ENCODE data around the gene ZNF507. TPM values are rescaled to one million over a fixed set of nuclear protein-coding genes. Genes with fewer than 3 reads are reported as not detected.
A peak's percentile ranks its signal among the peaks of the same experiment; 100 is the strongest.

The ZNF507 gene
- total RNA-seq, 2 experiments from 2014 or later: 13.3 to 35.0 TPM

DNA sequence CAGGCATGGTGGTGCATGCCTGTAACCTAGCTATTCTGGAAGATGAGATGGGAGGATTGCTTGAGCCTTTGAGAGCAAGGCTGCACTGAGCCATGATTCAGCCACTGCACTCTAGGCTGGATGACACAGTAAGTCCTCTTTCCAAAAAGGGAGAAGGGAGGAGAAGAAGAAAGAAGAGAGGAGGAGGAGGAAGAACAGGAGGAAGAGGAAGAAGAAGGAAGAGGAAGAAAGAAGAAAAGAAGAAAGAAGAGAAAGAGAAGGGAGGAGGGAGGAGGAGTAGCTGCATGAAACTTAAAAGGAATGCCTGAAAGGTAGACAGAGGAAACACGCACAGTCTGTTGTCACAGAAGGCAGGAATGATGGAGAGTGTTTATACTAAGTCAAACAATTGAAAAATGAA lies 56.6 kb downstream of the ZNF507 start:
- intact Hi-C loops (cut with micrococcal nuclease; ENCODE audit: unreplicated experiment): loop anchor here (10.0 kb wide), 1 partner anchor 183 kb away; the partner anchor contains the start of gene PDCD5
- CTCF ChIA-PET (ENCODE audit: unreplicated experiment): no interaction called here
- POLR2A ChIA-PET: no interaction called here
- H3K9me2 ChIP-seq (ENCODE audit: insufficient read depth, low read length): no peaks in the 10 kb centered on the region
- BruUV-seq (replicated peaks): no TSS peak
- H3K79me2 ChIP-seq (ENCODE audit: insufficient read depth, low read depth, low read length): peaks cover 20% of the 10 kb centered on the region
- H2AFZ ChIP-seq (ENCODE audit: low read length): no peak overlapping the region
- DNase-seq (ENCODE audit: low spot score): no peak
- no peak for TF ChIP-seq EZH2phosphoT487 (IDR thresholded peaks at IDR 0.05; ENCODE audit: borderline replicate concordance, low read depth, low read length)
- TF ChIP-seq, protein P1, sequence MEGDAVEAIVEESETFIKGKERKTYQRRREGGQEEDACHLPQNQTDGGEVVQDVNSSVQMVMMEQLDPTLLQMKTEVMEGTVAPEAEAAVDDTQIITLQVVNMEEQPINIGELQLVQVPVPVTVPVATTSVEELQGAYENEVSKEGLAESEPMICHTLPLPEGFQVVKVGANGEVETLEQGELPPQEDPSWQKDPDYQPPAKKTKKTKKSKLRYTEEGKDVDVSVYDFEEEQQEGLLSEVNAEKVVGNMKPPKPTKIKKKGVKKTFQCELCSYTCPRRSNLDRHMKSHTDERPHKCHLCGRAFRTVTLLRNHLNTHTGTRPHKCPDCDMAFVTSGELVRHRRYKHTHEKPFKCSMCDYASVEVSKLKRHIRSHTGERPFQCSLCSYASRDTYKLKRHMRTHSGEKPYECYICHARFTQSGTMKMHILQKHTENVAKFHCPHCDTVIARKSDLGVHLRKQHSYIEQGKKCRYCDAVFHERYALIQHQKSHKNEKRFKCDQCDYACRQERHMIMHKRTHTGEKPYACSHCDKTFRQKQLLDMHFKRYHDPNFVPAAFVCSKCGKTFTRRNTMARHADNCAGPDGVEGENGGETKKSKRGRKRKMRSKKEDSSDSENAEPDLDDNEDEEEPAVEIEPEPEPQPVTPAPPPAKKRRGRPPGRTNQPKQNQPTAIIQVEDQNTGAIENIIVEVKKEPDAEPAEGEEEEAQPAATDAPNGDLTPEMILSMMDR (conservative IDR thresholded peaks at IDR 0.05; ENCODE audit: low read length): no peak
- H3K27ac ChIP-seq (ENCODE audit: low read depth, low read length, poor library complexity, severe bottlenecking): no peak overlapping the region
- no peaks in the 10 kb centered on the region for H4K20me1 ChIP-seq (ENCODE audit: insufficient read depth, low read length)
- H3K9me3 ChIP-seq (ENCODE audit: low read length): no peaks in the 10 kb centered on the region
- H3K4me2 ChIP-seq (ENCODE audit: low read length): no peak overlapping the region
- H3K36me3 ChIP-seq (ENCODE audit: insufficient read depth, low read length): no peaks in the 10 kb centered on the region
- no peak overlapping the region for H3K4me3 ChIP-seq (ENCODE audit: low read depth, low read length, poor library complexity, severe bottlenecking)
- H3K4me1 ChIP-seq (ENCODE audit: insufficient read depth, low read length, poor library complexity, severe bottlenecking): peaks cover 16% of the 10 kb centered on the region

DNA sequence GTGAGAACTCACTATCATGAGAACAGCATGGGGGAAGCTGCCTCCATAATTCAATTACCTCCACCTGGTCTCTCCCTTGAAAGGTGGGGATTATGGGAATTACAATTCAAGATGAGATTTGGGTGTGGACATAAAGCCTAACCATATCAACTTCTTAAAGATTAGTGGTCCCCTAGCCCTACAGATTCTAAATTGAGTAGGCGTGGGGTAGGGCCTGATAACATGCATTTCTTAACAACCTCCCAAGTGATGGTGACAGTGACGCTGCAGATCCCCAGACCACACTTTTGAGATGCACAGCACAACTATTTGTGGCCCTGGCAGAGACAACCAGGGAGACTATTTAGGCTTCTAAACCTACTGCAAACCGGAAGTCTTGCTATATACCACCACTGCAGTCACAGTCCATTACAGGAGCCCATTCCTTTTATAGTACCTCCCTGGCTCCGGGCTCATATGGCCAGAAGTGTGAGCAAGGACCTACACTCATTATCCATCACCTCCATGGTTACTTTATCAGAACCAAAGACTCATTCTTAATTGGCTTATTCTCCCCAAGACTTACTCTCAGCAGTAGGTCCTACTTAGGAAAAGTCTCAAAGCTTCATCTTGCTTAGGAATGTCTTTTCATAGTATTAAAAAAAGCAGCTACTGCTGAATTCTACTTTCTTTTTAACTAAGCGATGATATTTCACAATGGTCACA lies 58.0 kb downstream of the ZNF507 start:
- Histone ChIP-seq H3K79me2 (ENCODE audit: insufficient read depth, low read depth, low read length) (peaks cover 30% of the 10 kb centered on the region), H3K9me2 (ENCODE audit: insufficient read depth, low read length) (no peaks in the 10 kb centered on the region), H3K9me3 (ENCODE audit: low read length) (no peaks in the 10 kb centered on the region), H3K36me3 (ENCODE audit: insufficient read depth, low read length) (peaks cover 7% of the 10 kb centered on the region; the same call in 1 of the 2 replicates), H3K27ac (ENCODE audit: low read depth, low read length, poor library complexity, severe bottlenecking) (no peak overlapping the region), H3K4me2 (ENCODE audit: low read length) (peak overlapping the region; percentile 89), H4K20me1 (ENCODE audit: insufficient read depth, low read length) (no peaks in the 10 kb centered on the region), H2AFZ (ENCODE audit: low read length) (no peak overlapping the region), H3K4me1 (ENCODE audit: insufficient read depth, low read length, poor library complexity, severe bottlenecking) (peaks cover 20% of the 10 kb centered on the region), H3K4me3 (ENCODE audit: low read depth, low read length, poor library complexity, severe bottlenecking) (no peak overlapping the region)
- DNase-seq (ENCODE audit: low spot score): no peak
- no peak for TF ChIP-seq EZH2phosphoT487 (IDR thresholded peaks at IDR 0.05; ENCODE audit: borderline replicate concordance, low read depth, low read length)
- TF ChIP-seq, protein P1 (conservative IDR thresholded peaks at IDR 0.05; ENCODE audit: low read length): no peak
- intact Hi-C loops (cut with micrococcal nuclease; ENCODE audit: unreplicated experiment): loop anchor here (10.0 kb wide), 1 partner anchor 181 kb away; the partner anchor contains the start of gene PDCD5
- BruUV-seq (replicated peaks): no TSS peak
- ChIA-PET CTCF (ENCODE audit: unreplicated experiment) (no interaction called here), POLR2A (interaction anchor here (0.6 to 1.4 kb wide), 4 partner anchors 21 to 1598 kb away, joined by 3 to 4 read pairs (median 4); partner anchors contain the start of gene PDCD5)

Data from OCI-LY7 (cell line).